ENCODE results near the gene WDPCP. TPM values are rescaled to one million over a fixed set of nuclear protein-coding genes. Genes with fewer than 3 reads are reported as not detected.

The WDPCP gene
- total RNA-seq, 2 donors from 2014 or later: 8.7 to 15.7 TPM

DNA sequence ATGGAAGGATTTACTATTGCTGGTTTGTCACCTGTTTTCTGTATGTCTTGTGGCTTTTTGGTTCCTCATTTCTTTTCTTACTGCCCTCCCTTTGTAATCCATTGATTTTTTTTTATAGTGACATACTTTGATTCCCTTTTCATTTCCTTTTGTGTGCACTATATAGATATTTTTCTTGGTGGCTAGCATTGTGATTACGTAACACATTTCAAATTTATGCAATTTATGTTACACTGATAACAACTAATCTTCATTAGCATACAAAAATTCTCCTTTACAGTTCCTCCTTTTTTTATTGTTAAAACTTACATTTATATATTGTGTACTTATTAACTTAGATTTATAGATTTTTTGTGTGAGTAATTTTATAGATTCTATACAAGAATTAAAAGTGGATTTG lies 457.1 kb downstream of the WDPCP start:
- H3K4me1 Mint-ChIP-seq (ENCODE audit: low read depth in 2 of 2): no peaks in the 10 kb centered on the region
- no peak overlapping the region for H3K27ac Mint-ChIP-seq
- H3K9me3 Mint-ChIP-seq: peaks cover 3% of the 10 kb centered on the region
- ATAC-seq (no peak), DNase-seq (ENCODE audit: low spot score) (no peak)
- H3K27me3 Mint-ChIP-seq: no peaks in the 10 kb centered on the region
- H3K36me3 Mint-ChIP-seq: peaks cover 15% of the 10 kb centered on the region
- no peak overlapping the region for H3K4me3 Mint-ChIP-seq

GRCh38 chr2:63127594-63127993 lies 460.7 kb downstream of the WDPCP start:
- Mint-ChIP-seq H3K27me3 (no peaks in the 10 kb centered on the region), H3K4me1 (ENCODE audit: low read depth in 2 of 2) (peaks cover 0 to 3% of the 10 kb centered on the region in 2 donors), H3K4me3 (no peak overlapping the region), H3K36me3 (peaks cover 8% of the 10 kb centered on the region), H3K27ac (no peak overlapping the region), H3K9me3 (no peaks in the 10 kb centered on the region)
- ATAC-seq: no peak
- DNase-seq (ENCODE audit: low spot score): no peak

- no peak for ATAC-seq
- Mint-ChIP-seq H3K9me3 (no peaks in the 10 kb centered on the region), H3K4me3 (no peak overlapping the region), H3K36me3 (no peaks in the 10 kb centered on the region), H3K27ac (no peak overlapping the region), H3K27me3 (no peaks in the 10 kb centered on the region), H3K4me1 (ENCODE audit: low read depth in 2 of 2) (peaks cover 0 to 3% of the 10 kb centered on the region in 2 donors)
- no peak for DNase-seq (ENCODE audit: low spot score)
Observed at GRCh38 chr2:63124850-63125249, 463.4 kb downstream of the WDPCP start.

- H3K27ac Mint-ChIP-seq: no peak overlapping the region
- no peaks in the 10 kb centered on the region for H3K9me3 Mint-ChIP-seq
- H3K27me3 Mint-ChIP-seq: no peaks in the 10 kb centered on the region
- H3K4me3 Mint-ChIP-seq: no peak overlapping the region
- DNase-seq (ENCODE audit: low spot score) (no peak), ATAC-seq (no peak)
- peaks cover 0 to 3% of the 10 kb centered on the region in 2 donors for H3K4me1 Mint-ChIP-seq (ENCODE audit: low read depth in 2 of 2)
- no peaks in the 10 kb centered on the region for H3K36me3 Mint-ChIP-seq
Observed at GRCh38 chr2:63124218-63124617, 464.1 kb downstream of the WDPCP start.

DNA sequence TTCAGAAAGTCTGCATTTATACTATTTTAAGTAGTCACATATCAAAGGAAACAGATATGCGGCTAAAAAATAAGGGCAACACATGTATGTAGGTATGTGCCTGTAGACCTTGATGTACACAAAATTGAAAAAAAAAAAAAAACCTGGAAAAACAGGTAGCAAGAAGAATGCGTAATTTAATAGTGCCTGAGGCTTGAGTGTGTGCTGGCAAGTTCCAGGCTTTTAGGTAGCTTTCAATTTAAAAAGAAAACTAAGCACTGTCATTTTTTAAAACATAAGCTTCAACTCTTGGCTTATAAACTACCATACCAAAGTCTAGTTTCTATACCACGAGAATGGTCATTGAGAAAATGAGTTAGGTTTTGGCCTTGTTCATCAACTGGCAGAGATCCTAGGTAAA lies 465.4 kb downstream of the WDPCP start:
- no peak for ATAC-seq
- no peak for DNase-seq (ENCODE audit: low spot score)
- Mint-ChIP-seq H3K27ac (no peak overlapping the region), H3K9me3 (no peaks in the 10 kb centered on the region), H3K4me3 (no peak overlapping the region), H3K27me3 (no peaks in the 10 kb centered on the region), H3K4me1 (ENCODE audit: low read depth in 2 of 2) (peaks cover 0 to 3% of the 10 kb centered on the region in 2 donors), H3K36me3 (no peaks in the 10 kb centered on the region)

DNA sequence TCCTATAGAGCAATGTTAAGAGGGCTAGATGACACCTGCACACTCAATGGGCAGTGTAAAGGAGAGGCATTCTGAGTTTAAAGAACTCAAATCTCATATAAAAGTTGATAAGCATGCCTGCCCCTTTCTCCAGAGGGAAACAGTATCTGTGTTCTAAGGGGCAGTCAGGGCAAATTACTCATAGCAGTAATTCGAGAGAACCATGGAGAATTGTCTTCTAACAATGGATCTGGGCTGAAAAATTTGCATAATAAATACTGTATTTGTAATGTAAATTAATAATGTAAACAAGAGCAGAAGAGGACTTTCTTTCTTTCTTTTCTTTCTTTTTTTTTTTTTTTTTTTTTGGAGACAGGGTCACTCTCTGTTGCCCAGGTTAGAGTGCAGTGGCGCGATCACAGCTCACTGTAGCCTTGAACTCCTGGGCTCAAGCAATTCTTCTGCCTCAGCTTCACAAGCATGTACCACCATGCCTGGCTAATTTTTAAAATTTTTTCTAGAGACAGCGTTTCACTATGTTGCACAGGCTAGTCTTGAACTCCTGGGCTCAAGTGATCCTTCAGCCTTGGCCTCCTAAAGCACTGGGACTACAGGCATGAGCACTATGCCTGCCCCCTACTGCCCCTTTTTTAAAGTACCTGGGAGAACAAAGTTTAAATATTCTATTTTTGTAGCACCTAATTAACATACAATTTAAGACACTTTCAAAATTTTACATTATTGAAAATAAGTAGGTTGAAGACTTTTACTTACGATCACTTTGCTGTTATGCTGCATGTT lies 467.0 kb downstream of the WDPCP start:
- no peak overlapping the region for H3K4me3 Mint-ChIP-seq
- peaks cover 0 to 3% of the 10 kb centered on the region in 2 donors for H3K4me1 Mint-ChIP-seq (ENCODE audit: low read depth in 2 of 2)
- no peak for ATAC-seq
- no peaks in the 10 kb centered on the region for H3K36me3 Mint-ChIP-seq
- H3K27me3 Mint-ChIP-seq: no peaks in the 10 kb centered on the region
- no peak overlapping the region for H3K27ac Mint-ChIP-seq
- no peaks in the 10 kb centered on the region for H3K9me3 Mint-ChIP-seq
- no peak for DNase-seq (ENCODE audit: low spot score)

DNA sequence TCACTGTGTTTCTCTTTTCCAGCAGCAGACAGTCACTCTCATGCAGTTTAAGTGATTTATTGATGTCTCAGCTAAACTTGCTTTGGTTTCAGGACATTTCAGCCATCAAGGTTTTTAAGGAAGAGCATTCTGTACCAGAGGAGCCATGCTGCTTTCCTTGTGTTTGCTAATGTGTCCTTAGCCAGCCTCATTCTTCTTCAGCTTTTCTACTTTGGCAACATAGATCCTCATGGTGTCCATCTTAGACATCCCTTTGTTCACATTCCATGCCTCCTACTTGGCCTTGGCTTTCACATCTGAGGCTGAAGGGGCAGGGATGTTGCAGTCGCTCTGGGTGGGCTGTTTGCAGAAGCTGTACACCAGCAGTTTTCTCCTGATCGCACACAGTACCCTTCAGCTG lies 469.5 kb downstream of the WDPCP start:
- no peak overlapping the region for H3K27ac Mint-ChIP-seq
- no peaks in the 10 kb centered on the region for H3K27me3 Mint-ChIP-seq
- no peaks in the 10 kb centered on the region for H3K4me1 Mint-ChIP-seq (ENCODE audit: low read depth in 2 of 2)
- no peak for DNase-seq (ENCODE audit: low spot score)
- no peak for ATAC-seq
- no peaks in the 10 kb centered on the region for H3K36me3 Mint-ChIP-seq
- H3K4me3 Mint-ChIP-seq: no peak overlapping the region
- peaks cover 2% of the 10 kb centered on the region for H3K9me3 Mint-ChIP-seq

DNA sequence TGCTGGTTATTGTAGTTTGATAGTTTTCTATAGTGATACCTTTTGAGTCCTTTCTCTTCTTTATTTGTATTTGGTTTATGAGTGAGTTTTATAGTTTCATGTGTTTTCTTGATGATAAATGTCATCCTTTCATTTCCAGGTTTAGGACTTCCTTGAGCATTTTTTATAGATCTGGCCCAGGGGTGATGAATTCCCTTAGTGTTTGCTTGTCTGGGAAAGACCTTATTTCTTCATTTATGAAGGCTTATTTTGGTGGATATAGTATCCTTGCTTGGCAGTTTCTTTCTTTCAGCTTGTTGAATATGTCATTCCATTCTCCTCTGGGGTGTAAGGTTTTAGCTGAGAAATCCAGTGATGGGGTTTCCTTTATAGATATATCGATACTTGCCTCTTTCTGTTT lies 483.8 kb downstream of the WDPCP start:
- peaks cover 28% of the 10 kb centered on the region for H3K9me3 Mint-ChIP-seq
- DNase-seq (ENCODE audit: low spot score) (no peak), ATAC-seq (no peak)
- H3K27me3 Mint-ChIP-seq: peaks cover 0 to 3% of the 10 kb centered on the region in 2 donors
- no peaks in the 10 kb centered on the region for H3K4me1 Mint-ChIP-seq (ENCODE audit: low read depth in 2 of 2)
- peaks cover 20% of the 10 kb centered on the region for H3K36me3 Mint-ChIP-seq
- H3K27ac Mint-ChIP-seq: no peak overlapping the region
- H3K4me3 Mint-ChIP-seq: no peak overlapping the region

- Mint-ChIP-seq H3K27me3 (peaks cover 0 to 3% of the 10 kb centered on the region in 2 donors), H3K9me3 (peaks cover 26% of the 10 kb centered on the region), H3K27ac (no peak overlapping the region), H3K36me3 (peaks cover 20% of the 10 kb centered on the region), H3K4me3 (no peak overlapping the region), H3K4me1 (ENCODE audit: low read depth in 2 of 2) (no peaks in the 10 kb centered on the region)
- ATAC-seq (no peak), DNase-seq (ENCODE audit: low spot score) (no peak)
Observed at GRCh38 chr2:63101954-63102353, 486.3 kb downstream of the WDPCP start.

GRCh38 chr2:63099032-63099431 lies 489.2 kb downstream of the WDPCP start:
- H3K4me3 Mint-ChIP-seq: no peak overlapping the region
- peaks cover 2 to 12% of the 10 kb centered on the region in 2 donors for H3K27me3 Mint-ChIP-seq
- peaks cover 5% of the 10 kb centered on the region for H3K36me3 Mint-ChIP-seq
- no peaks in the 10 kb centered on the region for H3K4me1 Mint-ChIP-seq (ENCODE audit: low read depth in 2 of 2)
- peaks cover 12% of the 10 kb centered on the region for H3K9me3 Mint-ChIP-seq
- no peak for ATAC-seq
- no peak for DNase-seq (ENCODE audit: low spot score)
- no peak overlapping the region for H3K27ac Mint-ChIP-seq

DNA sequence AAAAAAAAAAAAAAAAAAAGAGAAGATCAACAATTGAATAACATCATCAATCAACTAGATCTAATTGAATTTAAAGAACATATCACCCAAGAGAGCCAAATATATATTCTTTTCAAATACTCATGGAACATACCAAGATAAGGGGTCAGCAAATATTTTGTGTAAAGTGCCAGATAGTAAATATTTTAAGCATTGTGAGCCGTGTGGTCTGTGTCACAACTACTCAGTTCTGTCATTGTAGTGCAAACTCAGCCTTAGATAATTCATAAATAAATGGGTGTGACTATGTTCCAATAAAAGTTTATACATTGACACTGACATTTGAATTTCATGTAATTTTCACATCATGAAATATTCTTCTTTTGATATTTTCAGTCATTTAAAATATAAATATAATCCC lies 491.8 kb downstream of the WDPCP start:
- ATAC-seq: no peak
- H3K27me3 Mint-ChIP-seq: peaks cover 5 to 15% of the 10 kb centered on the region in 2 donors
- H3K36me3 Mint-ChIP-seq: no peaks in the 10 kb centered on the region
- no peak for DNase-seq (ENCODE audit: low spot score)
- H3K4me1 Mint-ChIP-seq (ENCODE audit: low read depth in 2 of 2): no peaks in the 10 kb centered on the region
- peaks cover 8% of the 10 kb centered on the region for H3K9me3 Mint-ChIP-seq
- H3K4me3 Mint-ChIP-seq: no peak overlapping the region
- H3K27ac Mint-ChIP-seq: no peak overlapping the region

DNA sequence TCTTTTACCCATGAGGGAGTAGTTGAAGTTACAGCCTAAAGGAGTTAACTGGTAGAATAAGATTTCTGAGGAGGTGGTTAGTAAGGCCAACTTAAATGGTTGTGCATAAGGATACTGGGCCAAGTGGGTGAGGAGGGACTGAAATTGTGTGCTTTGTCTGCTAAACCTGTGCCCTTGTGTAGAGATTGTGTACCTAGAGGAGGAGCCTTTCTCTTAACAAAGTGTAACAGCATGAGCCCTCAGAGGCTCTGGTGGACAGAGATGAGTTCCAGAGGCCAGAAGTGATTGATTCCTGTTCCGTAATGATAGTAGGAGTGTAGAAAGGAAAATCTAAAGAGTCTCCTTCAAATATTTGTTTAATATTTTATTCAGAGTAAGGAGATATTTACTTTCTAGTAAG lies 494.8 kb downstream of the WDPCP start:
- peaks cover 4% of the 10 kb centered on the region for H3K9me3 Mint-ChIP-seq
- H3K36me3 Mint-ChIP-seq: peaks cover 4% of the 10 kb centered on the region
- no peak overlapping the region for H3K27ac Mint-ChIP-seq
- no peaks in the 10 kb centered on the region for H3K4me1 Mint-ChIP-seq (ENCODE audit: low read depth in 2 of 2)
- no peak for DNase-seq (ENCODE audit: low spot score)
- ATAC-seq: no peak
- H3K27me3 Mint-ChIP-seq: peaks cover 7 to 15% of the 10 kb centered on the region in 2 donors
- no peak overlapping the region for H3K4me3 Mint-ChIP-seq

DNA sequence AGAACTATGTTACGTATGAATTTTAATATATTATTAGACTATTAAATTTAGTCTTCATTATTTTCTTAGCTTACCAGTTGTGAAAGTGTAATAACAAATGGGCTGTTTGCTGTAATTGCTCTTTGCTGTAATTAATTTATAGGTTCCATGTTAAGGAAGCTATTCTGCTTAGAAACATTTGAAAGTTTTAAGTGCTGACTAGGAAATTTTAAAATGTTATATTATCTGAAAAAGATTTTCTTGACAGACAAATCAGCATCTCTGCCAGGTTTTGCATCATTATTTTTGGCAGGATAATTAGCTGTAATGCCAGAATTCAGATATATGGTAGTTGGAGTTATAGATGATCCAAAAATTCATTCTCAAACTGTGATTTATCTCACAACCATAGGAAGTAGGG lies 495.4 kb downstream of the WDPCP start:
- H3K27ac Mint-ChIP-seq: no peak overlapping the region

DNA sequence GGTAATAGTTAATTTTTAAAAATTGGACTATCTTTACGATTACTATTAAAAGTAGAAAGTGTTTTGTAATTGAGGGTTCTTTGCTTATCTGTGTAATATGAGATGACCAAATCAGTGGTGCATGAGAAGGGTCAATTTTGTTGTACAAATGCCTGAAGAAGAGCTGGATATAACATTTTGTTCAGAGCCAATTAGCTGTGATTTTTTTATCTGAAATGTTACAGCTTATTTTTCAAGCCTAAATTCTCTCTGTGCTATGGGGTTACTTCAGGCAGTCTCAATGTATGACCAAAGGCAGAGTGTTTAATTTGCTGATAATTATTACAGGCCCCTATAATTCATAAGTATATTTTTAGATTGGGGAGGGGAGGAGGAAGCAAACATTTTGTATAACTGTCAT lies 495.9 kb downstream of the WDPCP start:
- Mint-ChIP-seq H3K4me3 (no peak overlapping the region), H3K36me3 (peaks cover 4% of the 10 kb centered on the region), H3K27ac (no peak overlapping the region), H3K9me3 (peaks cover 4% of the 10 kb centered on the region), H3K4me1 (ENCODE audit: low read depth in 2 of 2) (no peaks in the 10 kb centered on the region), H3K27me3 (peaks cover 7 to 15% of the 10 kb centered on the region in 2 donors)
- DNase-seq (ENCODE audit: low spot score) (no peak), ATAC-seq (no peak)

More for the DNA sequence above, 495.4 kb downstream of the WDPCP start:
- H3K27me3 Mint-ChIP-seq: peaks cover 7 to 15% of the 10 kb centered on the region in 2 donors
- peaks cover 4% of the 10 kb centered on the region for H3K9me3 Mint-ChIP-seq
- H3K4me3 Mint-ChIP-seq: no peak overlapping the region
- DNase-seq (ENCODE audit: low spot score) (no peak), ATAC-seq (no peak)
- peaks cover 4% of the 10 kb centered on the region for H3K36me3 Mint-ChIP-seq
- no peaks in the 10 kb centered on the region for H3K4me1 Mint-ChIP-seq (ENCODE audit: low read depth in 2 of 2)

DNA sequence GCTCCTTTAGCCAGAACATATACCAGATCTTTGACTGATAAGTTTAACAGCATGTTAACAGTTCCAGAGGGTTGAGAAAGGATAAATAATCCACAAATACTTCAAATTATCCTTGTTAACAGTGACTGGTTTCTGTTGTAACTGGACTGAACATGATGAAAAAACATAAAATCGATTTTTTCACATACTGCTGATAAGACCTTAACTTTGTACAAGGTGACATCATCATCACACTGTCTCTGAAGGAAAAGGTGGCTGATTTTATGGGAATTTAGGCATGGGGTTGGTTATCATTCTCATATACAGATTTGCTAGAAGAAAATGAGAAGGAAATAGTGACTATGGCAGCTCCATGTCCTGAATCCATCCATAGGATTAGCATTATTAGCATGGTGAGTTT lies 501.6 kb downstream of the WDPCP start:
- H3K36me3 Mint-ChIP-seq: peaks cover 8% of the 10 kb centered on the region
- ATAC-seq: no peak

More for the DNA sequence above, 501.6 kb downstream of the WDPCP start:
- Mint-ChIP-seq H3K9me3 (peaks cover 8% of the 10 kb centered on the region), H3K27me3 (peaks cover 15 to 26% of the 10 kb centered on the region in 2 donors), H3K4me1 (ENCODE audit: low read depth in 2 of 2) (no peaks in the 10 kb centered on the region), H3K27ac (no peak overlapping the region), H3K4me3 (no peak overlapping the region)
- DNase-seq (ENCODE audit: low spot score): no peak
